Memory B cell (primary cell): ENCODE data around the gene CMTM5.
A peak's percentile ranks its signal among the peaks of the same experiment; 100 is the strongest.

ENCODE experiments used
- ATAC-seq: fragments of 150-1000 bp; cut with Tn5 transposase; 2 replicates; pipeline ENCODE4 v1.10.0; 2021; ENCODE audit warnings: low read depth, mild to moderate bottlenecking, moderate library complexity
- DNase-seq, 2 donors: peaks; one replicate each; pipeline ENCODE4 v3.0.0; 2022; ENCODE audit warnings: low spot score in 2 of 2
- H3K27ac Mint-ChIP-seq: one replicate; pipeline ENCODE4 v1.8.0; 2022; ENCODE audit warnings: mild to moderate bottlenecking, moderate library complexity, mixed read lengths
- H3K27me3 Mint-ChIP-seq: one replicate; pipeline ENCODE4 v1.8.0; 2022; ENCODE audit warnings: mixed read lengths
- H3K36me3 Mint-ChIP-seq: one replicate; pipeline ENCODE4 v1.8.0; 2022; ENCODE audit warnings: mild to moderate bottlenecking, mixed read lengths
- H3K4me1 Mint-ChIP-seq: one replicate; pipeline ENCODE4 v1.8.0; 2022; ENCODE audit warnings: mixed read lengths
- H3K4me3 Mint-ChIP-seq: one replicate; pipeline ENCODE4 v1.8.0; 2022; ENCODE audit warnings: mild to moderate bottlenecking, moderate library complexity, mixed read lengths
- H3K9me3 Mint-ChIP-seq: one replicate; pipeline ENCODE4 v1.8.0; 2022; ENCODE audit warnings: mixed read lengths

Gene CMTM5

DNA sequence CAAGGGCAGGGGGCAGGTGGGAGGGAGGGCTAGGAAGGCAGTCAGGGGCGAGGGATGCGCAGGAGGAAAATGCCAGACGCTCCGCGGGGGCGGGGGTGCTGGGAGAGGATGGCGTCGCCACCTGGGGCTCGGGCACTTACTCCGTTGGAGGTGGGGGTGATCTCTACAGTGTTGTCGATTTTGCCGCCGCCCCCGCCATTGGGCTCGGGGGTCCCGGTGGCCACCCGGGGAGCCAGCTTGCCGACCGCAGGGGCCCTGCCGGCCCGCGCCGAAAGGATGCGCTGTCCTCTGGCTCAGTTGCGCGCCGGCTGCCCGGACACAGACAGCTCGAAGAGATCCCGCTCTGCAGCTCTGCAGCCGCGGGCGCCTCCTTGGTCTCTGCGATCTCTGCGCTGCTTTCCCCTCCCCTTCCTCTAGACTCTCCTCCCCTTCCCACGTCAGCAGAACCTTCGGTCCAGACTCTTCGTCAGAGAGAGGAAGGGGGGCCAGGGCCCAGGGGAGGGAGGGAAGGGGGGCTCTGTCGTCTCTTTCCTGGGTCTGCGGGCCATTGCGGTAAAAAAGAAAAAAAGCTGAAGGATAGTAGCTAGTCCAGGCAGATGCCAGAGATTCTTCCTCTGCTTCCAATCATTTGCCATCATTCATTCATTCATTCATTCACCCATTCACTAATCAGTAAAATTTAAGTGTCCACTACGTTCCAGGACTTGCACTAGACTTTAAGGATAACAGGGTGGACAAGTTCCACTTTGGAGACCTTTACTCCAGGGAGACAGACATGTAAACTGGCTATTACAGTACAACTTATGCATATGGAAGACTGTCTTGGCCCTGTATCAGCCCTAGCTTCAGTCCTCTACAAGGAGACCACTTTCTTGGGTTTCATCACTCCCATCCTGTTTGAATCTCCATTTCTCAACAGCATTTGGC, 24.1 kb upstream of the CMTM5 start, which contains the start of gene SLC22A17:
TSS of gene SLC22A17 (minus strand) at position 382 of the 927 bp plus-strand sequence.
- H3K27me3 Mint-ChIP-seq: peaks cover 44% of the 10 kb centered on the region
- peak in 1 of 2 donors; percentile 30 for DNase-seq

DNA sequence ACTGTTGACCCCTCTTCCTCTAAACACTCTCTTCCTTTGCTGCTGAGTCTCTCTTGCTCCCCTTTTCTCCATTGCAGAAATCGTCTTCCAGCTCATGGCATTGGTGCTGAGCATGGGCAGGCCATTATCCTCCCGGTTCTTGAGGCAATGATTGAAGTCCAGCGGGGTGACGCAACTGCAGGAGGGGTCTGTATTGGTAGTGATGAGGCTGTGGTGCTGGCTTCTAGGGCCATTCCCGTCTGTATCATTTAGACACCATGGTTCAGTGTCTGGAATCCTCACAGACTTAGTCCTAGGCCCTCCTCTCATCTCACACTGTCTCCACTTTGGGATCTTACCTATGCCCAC, 23.4 kb upstream of the CMTM5 start:
- H3K27me3 Mint-ChIP-seq: peaks cover 44% of the 10 kb centered on the region
- peaks cover 3% of the 10 kb centered on the region for H3K36me3 Mint-ChIP-seq
- ATAC-seq (no peak), DNase-seq (no peak)
- H3K4me3 Mint-ChIP-seq: peak overlapping the region; percentile 67
- peaks cover 7% of the 10 kb centered on the region for H3K4me1 Mint-ChIP-seq
- no peak overlapping the region for H3K27ac Mint-ChIP-seq
- H3K9me3 Mint-ChIP-seq: no peaks in the 10 kb centered on the region

More for the DNA sequence above, 24.1 kb upstream of the CMTM5 start, which contains the start of gene SLC22A17:
- H3K36me3 Mint-ChIP-seq: peaks cover 3% of the 10 kb centered on the region
- H3K27ac Mint-ChIP-seq: no peak within 1 kb of the TSS
- peak; percentile 86 for ATAC-seq
- H3K4me3 Mint-ChIP-seq: peak within 1 kb of the TSS; percentile 67
- H3K4me1 Mint-ChIP-seq: peaks cover 7% of the 10 kb centered on the region
- H3K9me3 Mint-ChIP-seq: no peaks in the 10 kb centered on the region

DNA sequence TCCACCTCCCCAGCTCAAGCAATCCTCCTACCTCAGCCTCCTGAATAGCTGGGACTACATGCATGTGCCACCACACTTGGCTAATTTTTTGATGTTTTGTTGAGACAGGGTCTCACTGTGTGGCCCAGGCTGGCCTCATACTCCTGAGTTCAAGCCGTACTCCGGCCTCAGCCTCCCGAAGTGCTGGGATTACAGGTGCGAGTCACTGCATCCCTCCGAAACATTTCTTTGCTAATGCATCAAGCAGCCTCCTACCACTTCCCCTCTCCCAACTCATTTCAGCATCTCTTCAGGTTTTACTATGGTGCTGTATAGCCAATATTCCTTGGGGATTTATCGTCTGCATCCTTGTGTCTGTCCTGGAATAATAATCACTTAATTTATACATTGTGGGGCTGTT, 21.9 kb upstream of the CMTM5 start:
- Mint-ChIP-seq H3K9me3 (no peaks in the 10 kb centered on the region), H3K4me3 (no peak overlapping the region), H3K4me1 (peaks cover 7% of the 10 kb centered on the region), H3K27me3 (peaks cover 42% of the 10 kb centered on the region), H3K36me3 (peaks cover 3% of the 10 kb centered on the region), H3K27ac (no peak overlapping the region)
- DNase-seq (no peak), ATAC-seq (no peak)

- Mint-ChIP-seq H3K27me3 (peaks cover 36% of the 10 kb centered on the region), H3K4me3 (no peak overlapping the region), H3K4me1 (peaks cover 7% of the 10 kb centered on the region), H3K36me3 (no peaks in the 10 kb centered on the region), H3K27ac (no peak overlapping the region), H3K9me3 (no peaks in the 10 kb centered on the region)
- DNase-seq (no peak), ATAC-seq (no peak)
Observed at GRCh38 chr14:23355871-23356435, 20.9 kb upstream of the CMTM5 start.

DNA sequence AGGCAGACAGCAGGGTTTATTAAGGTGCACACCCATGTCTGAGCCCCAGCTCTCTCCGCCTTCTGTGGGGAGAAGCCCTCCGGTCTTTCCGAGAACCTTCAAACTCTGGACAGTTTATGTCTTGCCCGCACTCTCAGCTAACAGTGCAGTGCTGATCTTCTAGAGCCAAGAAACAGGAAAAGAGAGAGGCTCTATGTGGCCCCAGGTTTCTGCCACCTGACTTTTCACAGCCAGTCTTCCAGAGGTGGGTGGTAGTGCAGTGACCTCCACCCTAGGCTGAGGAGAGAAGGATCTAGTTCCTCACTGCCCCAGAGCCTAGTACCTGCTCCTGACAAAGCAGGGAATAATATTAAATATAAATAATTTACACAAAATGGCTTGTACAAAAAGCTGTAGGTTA, 20.2 kb upstream of the CMTM5 start:
- Mint-ChIP-seq H3K36me3 (no peaks in the 10 kb centered on the region), H3K4me3 (no peak overlapping the region), H3K27me3 (peaks cover 33% of the 10 kb centered on the region), H3K27ac (no peak overlapping the region), H3K4me1 (peaks cover 4% of the 10 kb centered on the region), H3K9me3 (no peaks in the 10 kb centered on the region)
- ATAC-seq (no peak), DNase-seq (no peak)

GRCh38 chr14:23357261-23357660, 19.6 kb upstream of the CMTM5 start:
- Mint-ChIP-seq H3K27ac (no peak overlapping the region), H3K4me1 (peaks cover 4% of the 10 kb centered on the region), H3K9me3 (no peaks in the 10 kb centered on the region), H3K27me3 (peaks cover 33% of the 10 kb centered on the region), H3K36me3 (no peaks in the 10 kb centered on the region), H3K4me3 (no peak overlapping the region)
- DNase-seq (no peak), ATAC-seq (no peak)

DNA sequence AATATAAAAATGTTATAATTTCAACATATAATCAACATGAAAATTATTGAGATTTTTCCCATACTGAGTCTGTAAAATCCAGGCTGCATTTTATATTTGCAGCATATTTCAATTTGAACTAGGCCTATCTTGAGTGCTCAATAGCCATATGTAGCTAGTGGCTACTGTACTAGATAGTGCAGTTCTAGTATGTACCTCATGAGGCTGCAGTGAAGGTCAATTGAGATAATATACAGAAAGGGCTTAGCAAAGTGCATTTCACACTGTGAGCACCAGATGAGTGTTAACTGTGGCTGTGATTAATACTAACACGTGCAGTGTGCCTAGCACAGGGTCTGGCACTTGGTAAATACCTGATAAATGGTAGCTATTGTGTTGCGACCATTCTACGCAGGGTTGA, 18.8 kb upstream of the CMTM5 start:
- no peak for DNase-seq
- ATAC-seq: no peak

DNA sequence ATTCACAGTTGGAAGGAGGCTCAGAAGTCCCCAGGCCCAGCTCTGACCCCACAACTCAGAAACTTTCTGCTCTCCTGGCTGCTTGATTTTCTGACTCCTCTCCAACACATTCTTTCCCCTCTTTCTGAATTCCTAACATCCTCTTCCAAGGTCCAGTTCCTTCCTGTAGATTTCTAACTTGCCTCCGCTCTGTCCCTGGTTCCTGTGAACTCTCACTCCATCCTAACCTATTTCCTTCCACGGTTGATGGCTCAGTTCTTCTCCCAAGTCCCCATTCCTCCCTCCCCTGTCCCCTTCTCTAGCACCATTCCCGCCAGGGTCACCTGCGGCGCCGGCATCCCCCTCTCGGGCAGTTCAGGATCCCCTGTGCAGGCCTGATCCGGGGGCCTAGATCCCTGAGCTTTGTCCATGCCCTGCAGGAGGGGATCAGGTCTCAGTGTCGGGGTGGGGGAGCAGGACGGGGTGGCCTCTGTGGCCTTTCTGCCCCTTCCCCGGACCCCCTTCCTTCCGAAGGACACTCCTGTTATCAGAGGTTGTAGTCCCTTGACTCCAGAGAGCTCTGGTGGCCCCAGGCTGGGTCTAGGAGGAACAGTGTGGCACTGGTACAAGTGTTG, 18.2 kb upstream of the CMTM5 start:
- H3K4me1 Mint-ChIP-seq: no peaks in the 10 kb centered on the region
- H3K4me3 Mint-ChIP-seq: no peak overlapping the region
- H3K27me3 Mint-ChIP-seq: peaks cover 24% of the 10 kb centered on the region
- no peaks in the 10 kb centered on the region for H3K9me3 Mint-ChIP-seq
- ATAC-seq: no peak
- no peak for DNase-seq
- H3K36me3 Mint-ChIP-seq: no peaks in the 10 kb centered on the region
- no peak overlapping the region for H3K27ac Mint-ChIP-seq

More for the DNA sequence above, 18.8 kb upstream of the CMTM5 start:
- Mint-ChIP-seq H3K27ac (no peak overlapping the region), H3K36me3 (no peaks in the 10 kb centered on the region), H3K27me3 (peaks cover 31% of the 10 kb centered on the region), H3K4me1 (peaks cover under 1% of the 10 kb centered on the region), H3K4me3 (no peak overlapping the region), H3K9me3 (no peaks in the 10 kb centered on the region)

DNA sequence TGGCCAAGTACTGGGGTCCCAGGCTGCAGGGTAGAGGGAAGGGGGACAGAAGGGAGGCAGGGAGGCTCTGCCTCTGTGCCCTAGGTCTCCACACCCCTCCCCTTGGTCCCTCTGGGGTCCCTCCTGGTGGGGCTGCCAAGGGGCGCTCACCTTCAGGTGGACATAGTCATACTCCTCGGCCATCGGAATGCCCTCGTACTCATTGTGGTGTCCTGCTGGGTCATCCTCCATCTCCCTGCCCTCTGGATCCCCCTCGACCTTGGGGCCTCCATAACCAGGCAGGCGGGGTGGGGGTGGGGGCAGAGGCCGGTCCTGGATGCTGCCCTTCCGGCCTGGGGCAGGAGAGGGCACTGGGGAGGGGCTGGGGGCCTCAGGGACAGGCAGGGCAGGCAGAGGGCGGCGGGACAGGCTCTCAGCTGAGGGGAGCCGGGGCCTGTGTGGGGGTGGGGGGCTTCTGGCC, 17.6 kb upstream of the CMTM5 start:
- Mint-ChIP-seq H3K27me3 (peaks cover 19% of the 10 kb centered on the region), H3K9me3 (no peaks in the 10 kb centered on the region), H3K4me3 (no peak overlapping the region), H3K4me1 (no peaks in the 10 kb centered on the region), H3K36me3 (no peaks in the 10 kb centered on the region), H3K27ac (no peak overlapping the region)
- ATAC-seq (no peak), DNase-seq (no peak)

- Mint-ChIP-seq H3K27ac (no peak overlapping the region), H3K36me3 (no peaks in the 10 kb centered on the region), H3K27me3 (peaks cover 22% of the 10 kb centered on the region), H3K4me3 (no peak overlapping the region), H3K4me1 (no peaks in the 10 kb centered on the region), H3K9me3 (no peaks in the 10 kb centered on the region)
- ATAC-seq (no peak), DNase-seq (no peak)
Observed at GRCh38 chr14:23359722-23360447, 17.0 kb upstream of the CMTM5 start.

DNA sequence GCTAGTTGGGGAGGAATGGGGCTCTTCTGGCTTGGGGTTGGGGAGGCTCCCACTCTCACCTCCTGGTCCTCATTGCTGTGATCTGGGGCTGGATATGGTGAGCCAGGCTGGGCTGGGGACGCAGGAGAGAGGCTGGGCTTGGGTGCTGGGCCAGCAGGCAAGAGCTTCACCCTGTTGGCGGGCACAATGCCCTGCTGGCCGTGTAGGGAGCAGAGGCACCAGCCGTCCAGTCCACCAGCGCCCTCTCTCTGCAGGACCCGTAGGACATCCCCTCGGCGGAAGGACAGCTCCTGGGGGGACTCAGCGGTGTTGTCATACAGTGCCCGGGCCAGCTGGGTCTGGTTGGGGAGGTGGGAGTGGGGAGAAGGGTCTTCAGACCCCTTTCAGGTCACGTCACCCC, 16.4 kb upstream of the CMTM5 start:
- ATAC-seq: no peak
- no peaks in the 10 kb centered on the region for H3K36me3 Mint-ChIP-seq
- H3K27ac Mint-ChIP-seq: no peak overlapping the region
- peaks cover 16% of the 10 kb centered on the region for H3K27me3 Mint-ChIP-seq
- no peaks in the 10 kb centered on the region for H3K9me3 Mint-ChIP-seq
- no peaks in the 10 kb centered on the region for H3K4me1 Mint-ChIP-seq
- no peak for DNase-seq
- no peak overlapping the region for H3K4me3 Mint-ChIP-seq

- DNase-seq (no peak), ATAC-seq (no peak)
- Mint-ChIP-seq H3K9me3 (no peaks in the 10 kb centered on the region), H3K36me3 (no peaks in the 10 kb centered on the region), H3K27ac (no peak overlapping the region), H3K27me3 (peaks cover 12% of the 10 kb centered on the region), H3K4me3 (no peak overlapping the region), H3K4me1 (no peaks in the 10 kb centered on the region)
Observed at GRCh38 chr14:23361320-23361719, 15.5 kb upstream of the CMTM5 start.

GRCh38 chr14:23361763-23362162, 15.1 kb upstream of the CMTM5 start:
- Mint-ChIP-seq H3K4me3 (no peak overlapping the region), H3K4me1 (no peaks in the 10 kb centered on the region), H3K27ac (no peak overlapping the region), H3K27me3 (peaks cover 16% of the 10 kb centered on the region), H3K9me3 (no peaks in the 10 kb centered on the region), H3K36me3 (no peaks in the 10 kb centered on the region)
- no peak for DNase-seq
- ATAC-seq: no peak

- ATAC-seq (no peak), DNase-seq (no peak)
- no peak overlapping the region for H3K4me3 Mint-ChIP-seq
- H3K9me3 Mint-ChIP-seq: no peaks in the 10 kb centered on the region
- no peaks in the 10 kb centered on the region for H3K36me3 Mint-ChIP-seq
- no peaks in the 10 kb centered on the region for H3K4me1 Mint-ChIP-seq
- peaks cover 20% of the 10 kb centered on the region for H3K27me3 Mint-ChIP-seq
- no peak overlapping the region for H3K27ac Mint-ChIP-seq
Observed at GRCh38 chr14:23362200-23362599, 14.6 kb upstream of the CMTM5 start.
